ENCODE measurements around the gene PHACTR1.

The PHACTR1 gene

DNA sequence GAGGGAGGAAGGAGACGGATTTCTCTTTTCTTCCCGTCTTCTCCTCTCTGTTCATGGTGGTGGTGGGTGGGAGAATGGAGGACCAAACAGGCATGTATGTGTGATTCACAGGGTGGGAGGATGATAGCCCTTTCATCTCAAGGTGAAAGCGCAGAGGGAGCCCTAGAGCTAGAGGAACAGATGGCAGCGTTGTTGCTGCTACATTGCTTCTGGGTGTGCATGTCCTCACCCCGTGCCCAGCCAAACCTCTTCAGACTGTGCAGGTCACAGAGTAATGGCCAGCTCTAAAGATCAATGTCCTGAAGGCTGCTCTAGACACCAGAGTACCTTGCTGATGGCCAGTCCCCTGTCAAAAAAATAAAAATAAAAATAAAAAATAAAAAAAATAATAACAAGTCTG lies 310.0 kb downstream of the PHACTR1 start:
- no peak for DNase-seq (ENCODE audit: low read depth in 2 of 2)

DNA sequence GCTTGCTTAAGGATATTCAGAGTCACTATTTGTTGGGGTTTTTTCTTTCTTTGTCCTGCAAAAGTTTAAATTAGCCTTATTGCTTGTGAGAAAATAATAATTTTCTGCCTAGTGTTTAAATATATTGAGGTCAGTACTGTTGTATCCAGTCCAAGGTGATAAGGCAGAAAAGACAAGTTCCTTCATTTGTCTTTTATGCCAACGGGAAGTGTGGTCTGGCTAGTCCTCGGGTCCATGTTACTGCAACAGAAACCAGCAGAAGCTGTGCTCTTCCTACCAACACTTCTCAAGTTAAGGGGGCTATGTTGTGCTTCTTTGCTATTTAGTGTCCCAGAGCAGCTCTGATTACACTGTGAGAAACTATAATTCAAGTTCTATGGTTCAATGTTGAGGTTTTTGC lies 310.6 kb downstream of the PHACTR1 start:
- no peak for DNase-seq (ENCODE audit: low read depth in 2 of 2)

- DNase-seq (ENCODE audit: low read depth in 2 of 2): peak; percentile 46 to 56
These were observed 313.8 kb downstream of the PHACTR1 start for GRCh38 chr6:13030396-13030795.

GRCh38 chr6:13032566-13032965 lies 316.0 kb downstream of the PHACTR1 start:
- no peak for DNase-seq (ENCODE audit: low read depth in 2 of 2)

DNA sequence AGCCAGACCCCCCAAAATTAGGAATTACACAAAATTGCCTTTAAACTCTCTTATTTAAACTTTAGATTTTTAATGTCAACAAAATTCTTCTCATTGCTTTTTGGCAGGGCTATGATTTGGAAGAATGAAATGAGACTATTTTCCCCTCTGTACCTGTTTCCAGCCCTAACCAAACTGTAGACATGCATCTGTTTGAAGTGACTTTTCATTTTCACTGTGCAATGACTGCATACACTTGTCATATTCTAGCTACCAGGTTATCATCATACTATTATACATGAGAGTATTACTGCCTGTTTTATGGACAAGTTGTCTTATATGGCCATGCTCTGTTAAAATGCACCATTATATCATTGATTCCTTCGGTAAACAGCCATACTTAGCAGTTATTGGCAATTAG lies 316.6 kb downstream of the PHACTR1 start:
- DNase-seq (ENCODE audit: low read depth in 2 of 2): no peak

GRCh38 chr6:13034316-13034715 lies 317.7 kb downstream of the PHACTR1 start:
- no peak for DNase-seq (ENCODE audit: low read depth in 2 of 2)

GRCh38 chr6:13035606-13036005 lies 319.0 kb downstream of the PHACTR1 start:
- DNase-seq (ENCODE audit: low read depth in 2 of 2): no peak

DNA sequence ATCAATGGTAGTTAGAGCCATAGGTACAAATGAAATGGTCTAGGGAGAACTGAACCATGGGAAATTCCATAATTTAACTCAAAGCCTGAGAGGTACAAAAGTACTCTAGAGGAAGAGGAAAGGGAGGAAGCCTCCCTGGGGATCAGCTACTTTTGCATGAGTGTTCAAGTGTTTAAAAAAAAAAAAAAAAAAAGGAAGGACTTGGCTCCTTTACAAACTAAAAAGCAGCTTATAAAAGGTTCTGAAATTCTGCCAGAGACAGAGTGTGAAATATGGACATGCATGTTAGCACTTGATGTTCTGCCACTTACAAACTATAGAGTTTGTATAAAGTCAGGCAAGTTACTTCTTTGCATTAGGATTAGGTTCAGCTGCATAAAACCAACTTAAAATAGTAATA lies 321.7 kb downstream of the PHACTR1 start:
- DNase-seq (ENCODE audit: low read depth in 2 of 2): peak in 1 of 2 experiments; percentile 23

DNA sequence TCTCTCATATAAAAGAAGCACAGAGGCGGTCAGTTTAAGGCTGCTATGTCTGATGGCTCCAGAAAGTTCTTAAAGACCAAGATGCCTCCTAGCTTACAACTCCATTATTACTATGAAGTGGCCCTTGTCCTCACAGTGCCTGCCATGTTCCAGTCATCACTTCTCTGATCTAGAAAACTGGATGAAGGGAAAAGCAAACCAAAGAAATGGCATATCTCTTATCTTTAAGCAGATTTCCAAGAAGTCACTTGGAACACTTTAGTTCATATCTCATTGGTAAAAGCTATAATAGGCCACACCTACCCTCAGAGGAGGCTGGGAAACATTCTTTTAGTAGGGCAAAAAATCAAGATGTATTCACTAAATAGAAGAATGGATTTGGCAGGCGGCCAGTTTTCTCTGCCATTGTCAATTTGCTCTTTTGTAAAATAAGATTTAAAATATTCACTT lies 322.2 kb downstream of the PHACTR1 start:
- DNase-seq (ENCODE audit: low read depth in 2 of 2): no peak

DNA sequence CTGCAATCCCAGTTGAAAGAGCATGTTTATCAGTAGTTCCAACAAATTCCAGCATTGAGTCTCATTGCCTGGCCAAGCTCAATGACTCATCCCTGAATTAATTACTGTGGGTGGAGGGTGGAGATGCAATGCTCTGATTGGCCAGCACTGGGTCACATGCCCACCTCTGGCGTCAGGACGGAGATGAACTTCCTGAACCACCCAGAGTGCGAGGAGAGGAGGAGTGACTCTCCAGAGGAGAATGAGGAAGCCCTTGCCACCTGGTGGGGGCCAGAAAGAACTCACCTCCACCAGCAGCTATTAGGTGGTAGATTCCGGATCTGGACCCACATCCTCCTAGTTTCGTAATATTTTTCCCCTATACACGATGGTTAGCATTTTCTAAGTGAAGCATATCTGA lies 327.8 kb downstream of the PHACTR1 start:
- peak; percentile 72 for DNase-seq (ENCODE audit: low read depth in 2 of 2)

GRCh38 chr6:13044896-13045295 lies 328.3 kb downstream of the PHACTR1 start:
- DNase-seq (ENCODE audit: low read depth in 2 of 2): peak; percentile 79 to 81

- DNase-seq (ENCODE audit: low read depth in 2 of 2): no peak
These were observed 329.1 kb downstream of the PHACTR1 start for GRCh38 chr6:13045676-13046075.

DNA sequence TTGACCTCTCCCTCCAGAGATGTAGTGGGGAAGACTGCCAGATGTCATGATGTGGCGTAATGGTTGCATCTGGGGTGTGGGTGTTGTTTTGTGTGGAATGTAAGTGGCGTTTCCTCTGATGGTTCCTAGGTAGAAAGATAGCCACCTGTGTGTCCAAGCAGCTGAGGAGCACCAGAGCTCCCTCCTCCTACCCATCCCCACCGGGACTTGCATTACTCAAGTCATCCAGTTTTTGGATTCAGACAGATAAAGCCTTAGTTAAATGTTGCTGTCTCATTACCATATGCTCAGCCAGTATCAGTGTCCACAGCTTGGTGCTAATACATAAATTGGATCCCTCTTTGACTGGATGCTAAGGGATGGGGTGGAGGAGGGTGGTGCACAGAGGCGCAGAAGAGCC lies 329.5 kb downstream of the PHACTR1 start:
- DNase-seq (ENCODE audit: low read depth in 2 of 2): no peak

DNA sequence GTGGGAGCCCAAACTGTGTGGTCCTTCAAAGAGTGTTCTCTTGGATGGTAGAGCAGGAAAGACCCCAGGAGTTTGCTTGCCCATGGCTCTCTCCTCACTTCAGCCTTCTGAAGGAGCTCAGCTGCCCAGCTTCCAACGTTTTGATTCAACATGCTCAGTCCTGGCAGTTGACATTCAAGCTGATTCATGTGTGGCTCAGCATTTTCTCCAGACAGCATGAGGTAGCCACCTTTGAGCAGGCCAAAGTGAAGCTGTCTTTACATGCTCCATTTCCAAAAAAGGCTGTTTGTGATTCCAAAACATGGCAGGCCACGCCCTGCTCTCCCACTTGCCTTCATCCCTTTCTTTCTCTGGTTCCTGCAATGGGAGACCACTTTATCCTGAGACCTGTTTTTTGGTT lies 331.5 kb downstream of the PHACTR1 start:
- DNase-seq (ENCODE audit: low read depth in 2 of 2): no peak

GRCh38 chr6:13049666-13050254 lies 333.2 kb downstream of the PHACTR1 start:
- DNase-seq (ENCODE audit: low read depth in 2 of 2): no peak

- no peak for DNase-seq (ENCODE audit: low read depth in 2 of 2)
These were observed 336.5 kb downstream of the PHACTR1 start for GRCh38 chr6:13053006-13053461.

- DNase-seq (ENCODE audit: low read depth in 2 of 2): no peak
These were observed 341.5 kb downstream of the PHACTR1 start for GRCh38 chr6:13058051-13058450.

- no peak for DNase-seq (ENCODE audit: low read depth in 2 of 2)
These were observed 342.5 kb downstream of the PHACTR1 start for GRCh38 chr6:13059026-13059425.

DNA sequence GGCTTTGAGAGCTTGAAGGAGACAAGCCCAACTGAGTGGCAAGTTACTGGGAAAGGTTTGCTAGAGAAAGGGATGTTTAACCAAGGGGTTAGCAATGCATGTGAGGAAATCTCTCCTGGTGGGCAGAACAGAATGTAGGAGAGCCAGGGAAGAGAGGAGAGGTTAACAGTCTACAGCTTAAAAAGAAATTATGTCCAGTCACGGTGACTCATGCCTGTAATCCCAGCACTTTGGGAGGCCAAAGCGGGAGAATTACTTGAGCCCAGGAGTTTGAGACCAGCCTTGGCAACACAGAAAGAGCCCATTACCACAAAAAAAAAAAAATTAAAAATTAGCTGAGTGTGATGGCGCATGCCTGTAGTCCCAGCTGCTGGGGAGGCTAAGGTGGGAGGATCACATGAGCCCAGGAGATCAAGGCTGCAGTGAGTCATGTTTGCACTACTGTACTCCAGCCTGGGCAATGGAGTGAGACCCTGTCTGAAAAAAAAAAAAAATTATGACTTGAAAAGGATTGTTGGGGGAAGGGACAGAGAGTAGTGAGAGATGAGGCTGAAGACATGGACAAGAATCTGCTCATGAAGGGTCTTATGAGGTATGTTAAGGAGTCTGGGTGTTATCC lies 346.8 kb downstream of the PHACTR1 start:
- DNase-seq (ENCODE audit: low read depth in 2 of 2): no peak

DNA sequence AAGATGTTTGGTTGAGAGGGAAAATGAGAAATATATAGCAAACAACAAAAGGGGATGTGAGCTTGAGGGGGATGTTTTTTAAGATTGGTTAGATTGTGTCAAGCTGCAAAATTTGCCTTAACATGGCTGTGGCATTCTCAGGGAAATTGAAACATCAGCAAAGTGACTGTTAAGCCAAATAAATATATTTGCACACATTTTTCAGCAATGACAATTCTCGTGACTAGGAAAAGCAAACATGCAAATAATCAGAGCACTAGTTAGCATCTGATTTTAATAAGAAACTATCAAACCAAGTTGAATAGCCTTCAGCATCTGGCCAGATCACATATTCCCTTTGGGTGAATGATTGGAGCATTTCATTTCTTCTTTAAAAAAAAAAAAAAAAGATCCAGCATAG lies 349.0 kb downstream of the PHACTR1 start:
- peak; percentile 33 to 34 for DNase-seq (ENCODE audit: low read depth in 2 of 2)

DNA sequence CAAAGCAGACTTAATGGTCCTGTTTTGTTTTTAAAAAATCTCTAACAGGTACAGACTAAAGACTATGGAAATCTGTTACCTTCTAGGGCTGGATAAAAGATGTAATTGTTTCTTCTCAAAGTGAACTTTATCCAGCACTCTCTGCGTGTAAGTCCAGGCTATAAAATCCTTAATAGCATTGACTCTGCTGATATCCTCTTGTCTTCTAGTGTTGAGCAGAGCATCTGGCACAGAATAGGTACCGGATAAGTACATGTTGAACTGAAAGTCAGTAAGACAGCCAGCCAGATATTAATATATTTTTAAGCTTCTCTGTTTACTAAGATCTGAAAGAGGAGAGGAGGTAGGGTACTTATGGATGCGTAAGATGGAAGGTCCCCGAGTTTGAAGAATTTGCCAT lies 349.5 kb downstream of the PHACTR1 start:
- no peak for DNase-seq (ENCODE audit: low read depth in 2 of 2)

GRCh38 chr6:13066820-13067219 lies 350.3 kb downstream of the PHACTR1 start:
- no peak for DNase-seq (ENCODE audit: low read depth in 2 of 2)

DNA sequence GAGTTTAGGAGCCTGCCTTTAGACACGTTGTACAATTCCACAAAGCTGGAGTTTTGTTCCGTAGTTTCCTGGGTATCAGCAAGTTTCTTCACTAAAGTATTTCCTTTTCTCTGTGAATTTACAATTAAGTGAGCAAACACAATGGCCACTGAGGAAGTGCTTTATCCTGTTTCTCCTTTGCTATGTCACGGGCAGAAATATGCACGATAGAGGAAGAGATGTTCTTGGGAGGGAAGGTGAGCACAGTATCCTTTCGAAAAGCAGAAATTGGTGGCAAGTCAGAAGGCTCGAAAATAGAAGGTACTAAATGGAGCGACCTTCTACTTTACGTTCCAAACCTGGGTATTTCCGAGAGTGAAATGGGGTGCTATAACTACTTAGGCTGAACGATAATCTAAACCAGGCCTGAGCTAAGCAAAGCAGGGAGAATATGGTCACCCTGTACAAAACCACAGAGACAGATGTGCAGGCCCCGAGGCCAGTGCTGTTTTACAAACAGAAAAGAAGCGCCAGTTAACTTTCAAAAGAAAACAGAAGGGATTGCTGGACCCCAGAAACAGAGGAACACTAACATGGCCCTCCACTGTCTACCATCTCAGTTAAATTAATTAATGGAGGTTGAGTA lies 352.1 kb downstream of the PHACTR1 start:
- DNase-seq (ENCODE audit: low read depth in 2 of 2): no peak
